GM04503 (cell line): ENCODE results near the gene TEX22.

Source experiments
- DNase-seq: peaks from one replicate; pipeline ENCODE4 v3.0.0-alpha.2; 2012; ENCODE audit warnings: low read depth

The TEX22 gene

GRCh38 chr14:105420974-105421674 lies 22.8 kb downstream of the TEX22 start:
- DNase-seq: no peak

GRCh38 chr14:105421723-105422615 lies 23.6 kb downstream of the TEX22 start:
- DNase-seq: no peak

GRCh38 chr14:105422695-105423487 lies 24.6 kb downstream of the TEX22 start:
- no peak for DNase-seq

- no peak for DNase-seq
These were observed 25.3 kb downstream of the TEX22 start for GRCh38 chr14:105423488-105424195.

GRCh38 chr14:105424861-105425260 lies 26.5 kb downstream of the TEX22 start:
- DNase-seq: no peak

GRCh38 chr14:105425823-105426247 lies 27.5 kb downstream of the TEX22 start:
- DNase-seq: no peak

GRCh38 chr14:105426416-105427130 lies 28.2 kb downstream of the TEX22 start:
- no peak for DNase-seq

- DNase-seq: no peak
These were observed 29.1 kb downstream of the TEX22 start for GRCh38 chr14:105427412-105427811.

- DNase-seq: no peak
These were observed 29.7 kb downstream of the TEX22 start for GRCh38 chr14:105427936-105428485.

GRCh38 chr14:105430042-105430441 lies 31.7 kb downstream of the TEX22 start:
- DNase-seq: no peak

- DNase-seq: peak; percentile 44
These were observed 32.2 kb downstream of the TEX22 start for GRCh38 chr14:105430565-105430964.

GRCh38 chr14:105431256-105431655 lies 32.9 kb downstream of the TEX22 start:
- DNase-seq: no peak

GRCh38 chr14:105432657-105433056 lies 34.3 kb downstream of the TEX22 start:
- DNase-seq: no peak

- no peak for DNase-seq
These were observed 34.8 kb downstream of the TEX22 start for GRCh38 chr14:105433161-105433605.

GRCh38 chr14:105436402-105436801 lies 38.1 kb downstream of the TEX22 start:
- DNase-seq: no peak

- no peak for DNase-seq
These were observed 38.8 kb downstream of the TEX22 start for GRCh38 chr14:105436891-105437722.

- DNase-seq: no peak
These were observed 39.6 kb downstream of the TEX22 start for GRCh38 chr14:105437723-105438500.

- DNase-seq: no peak
These were observed 40.8 kb downstream of the TEX22 start for GRCh38 chr14:105439179-105439578.
